SK-N-SH treated with all-trans-retinoic acid at 6 μM for 48 hours (cell line): Measurements from ENCODE around the gene KCNMA1.

Experiments
- CSDC2 ChIP-seq: fragments of 250-450 bp; sonication (Bioruptor Pico); IDR thresholded peaks from 2 replicates; pipeline ENCODE4 v1.5.0; 2020; ENCODE audit warnings: mild to moderate bottlenecking, moderate library complexity
- GLIS3 ChIP-seq: fragments of 250-450 bp; sonication (Bioruptor Pico); IDR thresholded peaks from 2 replicates; pipeline ENCODE4 v1.5.0; 2020; ENCODE audit warnings: mild to moderate bottlenecking, moderate library complexity
- ISL1 ChIP-seq: fragments of 250-450 bp; sonication (Bioruptor Pico); IDR thresholded peaks from 2 replicates; pipeline ENCODE4 v2.1.2; 2022; ENCODE audit warnings: mild to moderate bottlenecking, moderate library complexity
- PATZ1 ChIP-seq: fragments of 250-450 bp; sonication (Bioruptor Pico); IDR thresholded peaks from 2 replicates; pipeline ENCODE4 v1.8.0; 2020; ENCODE audit warnings: mild to moderate bottlenecking, moderate library complexity, borderline replicate concordance
- RARB ChIP-seq: fragments of 250-450 bp; sonication (Bioruptor Pico); IDR thresholded peaks from 2 replicates; pipeline ENCODE4 v1.8.0; 2021; ENCODE audit warnings: mild to moderate bottlenecking, moderate library complexity
- ZFP30 ChIP-seq: fragments of 450-650 bp; formaldehyde crosslinking; IDR thresholded peaks from 2 replicates; pipeline ENCODE4 v1.5.0; 2022; ENCODE audit warnings: mild to moderate bottlenecking, moderate library complexity
- ZNF70 ChIP-seq: fragments of 450-650 bp; formaldehyde crosslinking; IDR thresholded peaks from 2 replicates; pipeline ENCODE4 v1.5.0; 2020; ENCODE audit warnings: mild to moderate bottlenecking, moderate library complexity
- TF ChIP-seq, protein P1 (sequence below): fragments of 250-450 bp; sonication (Bioruptor Pico); IDR thresholded peaks from 2 replicates; pipeline ENCODE4 v1.5.0; 2020; ENCODE audit warnings: mild to moderate bottlenecking, moderate library complexity
- TF ChIP-seq, protein P2 (sequence below): fragments of 250-450 bp; sonication (Bioruptor Pico); IDR thresholded peaks from 2 replicates; pipeline ENCODE4 v1.8.0; 2021; ENCODE audit warnings: low read depth, mild to moderate bottlenecking, moderate library complexity, borderline replicate concordance

DNA sequence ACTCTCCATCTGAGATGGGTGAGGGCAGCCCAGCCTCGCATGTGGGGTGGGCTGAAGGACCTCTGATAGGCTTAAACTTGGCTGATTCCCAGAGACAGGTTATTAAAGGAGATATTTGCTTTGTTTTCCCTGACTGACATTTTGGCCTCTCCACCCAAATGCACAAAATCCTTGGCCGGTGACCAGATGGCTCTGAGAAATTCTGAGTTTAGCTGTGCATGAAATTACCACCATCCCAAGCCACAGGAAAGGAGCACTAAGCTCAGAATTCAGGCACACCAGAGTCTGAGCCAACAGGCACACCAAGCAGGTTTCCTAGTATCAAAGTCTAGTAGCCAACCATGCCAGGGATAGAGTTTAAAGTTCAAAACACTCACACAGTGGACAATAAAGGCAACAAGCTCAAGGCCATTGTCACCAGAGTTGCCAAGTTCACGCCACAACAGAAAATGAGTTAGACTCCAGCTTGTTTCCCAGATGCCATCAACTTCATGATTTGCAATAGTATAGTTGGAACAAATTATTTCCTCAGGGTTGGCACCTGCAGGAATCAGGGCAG is 387.6 kb downstream of the KCNMA1 start:
- TF ChIP-seq ISL1 (CRISPR knock-in tag) (no peak), RARB (CRISPR knock-in tag) (no peak), CSDC2 (CRISPR knock-in tag) (no peak), ZFP30 (no peak), ZNF70 (CRISPR knock-in tag) (no peak), PATZ1 (CRISPR knock-in tag) (no peak), GLIS3 (CRISPR knock-in tag) (no peak)
- TF ChIP-seq, protein P1, sequence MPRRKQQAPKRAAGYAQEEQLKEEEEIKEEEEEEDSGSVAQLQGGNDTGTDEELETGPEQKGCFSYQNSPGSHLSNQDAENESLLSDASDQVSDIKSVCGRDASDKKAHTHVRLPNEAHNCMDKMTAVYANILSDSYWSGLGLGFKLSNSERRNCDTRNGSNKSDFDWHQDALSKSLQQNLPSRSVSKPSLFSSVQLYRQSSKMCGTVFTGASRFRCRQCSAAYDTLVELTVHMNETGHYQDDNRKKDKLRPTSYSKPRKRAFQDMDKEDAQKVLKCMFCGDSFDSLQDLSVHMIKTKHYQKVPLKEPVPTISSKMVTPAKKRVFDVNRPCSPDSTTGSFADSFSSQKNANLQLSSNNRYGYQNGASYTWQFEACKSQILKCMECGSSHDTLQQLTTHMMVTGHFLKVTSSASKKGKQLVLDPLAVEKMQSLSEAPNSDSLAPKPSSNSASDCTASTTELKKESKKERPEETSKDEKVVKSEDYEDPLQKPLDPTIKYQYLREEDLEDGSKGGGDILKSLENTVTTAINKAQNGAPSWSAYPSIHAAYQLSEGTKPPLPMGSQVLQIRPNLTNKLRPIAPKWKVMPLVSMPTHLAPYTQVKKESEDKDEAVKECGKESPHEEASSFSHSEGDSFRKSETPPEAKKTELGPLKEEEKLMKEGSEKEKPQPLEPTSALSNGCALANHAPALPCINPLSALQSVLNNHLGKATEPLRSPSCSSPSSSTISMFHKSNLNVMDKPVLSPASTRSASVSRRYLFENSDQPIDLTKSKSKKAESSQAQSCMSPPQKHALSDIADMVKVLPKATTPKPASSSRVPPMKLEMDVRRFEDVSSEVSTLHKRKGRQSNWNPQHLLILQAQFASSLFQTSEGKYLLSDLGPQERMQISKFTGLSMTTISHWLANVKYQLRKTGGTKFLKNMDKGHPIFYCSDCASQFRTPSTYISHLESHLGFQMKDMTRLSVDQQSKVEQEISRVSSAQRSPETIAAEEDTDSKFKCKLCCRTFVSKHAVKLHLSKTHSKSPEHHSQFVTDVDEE = no peak
- TF ChIP-seq, protein P2, sequence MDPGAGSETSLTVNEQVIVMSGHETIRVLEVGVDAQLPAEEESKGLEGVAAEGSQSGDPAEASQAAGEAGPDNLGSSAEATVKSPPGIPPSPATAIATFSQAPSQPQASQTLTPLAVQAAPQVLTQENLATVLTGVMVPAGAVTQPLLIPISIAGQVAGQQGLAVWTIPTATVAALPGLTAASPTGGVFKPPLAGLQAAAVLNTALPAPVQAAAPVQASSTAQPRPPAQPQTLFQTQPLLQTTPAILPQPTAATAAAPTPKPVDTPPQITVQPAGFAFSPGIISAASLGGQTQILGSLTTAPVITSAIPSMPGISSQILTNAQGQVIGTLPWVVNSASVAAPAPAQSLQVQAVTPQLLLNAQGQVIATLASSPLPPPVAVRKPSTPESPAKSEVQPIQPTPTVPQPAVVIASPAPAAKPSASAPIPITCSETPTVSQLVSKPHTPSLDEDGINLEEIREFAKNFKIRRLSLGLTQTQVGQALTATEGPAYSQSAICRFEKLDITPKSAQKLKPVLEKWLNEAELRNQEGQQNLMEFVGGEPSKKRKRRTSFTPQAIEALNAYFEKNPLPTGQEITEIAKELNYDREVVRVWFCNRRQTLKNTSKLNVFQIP (CRISPR knock-in tag) = no peak
